Measurements from ENCODE around the gene TBC1D30. TPM values are rescaled to one million over a fixed set of nuclear protein-coding genes. Genes with fewer than 3 reads are reported as not detected.
A peak's percentile ranks its signal among the peaks of the same experiment; 100 is the strongest.
"Not testable (repeated sequence)": the region's sequence is repeated elsewhere in the genome, so short reads cannot be mapped to it uniquely, and the experiment has no call there.

Gene TBC1D30
- total RNA-seq, 1 experiment from 2014 or later = 8.9 TPM

- Histone ChIP-seq H3K27ac (ENCODE audit: low read length) (no peak overlapping the region), H3K4me3 (ENCODE audit: low read depth in 2 of 2, low read length in 2 of 2) (no peak overlapping the region), H3K4me1 (ENCODE audit: control insufficient read depth, insufficient read depth, low read length) (peaks cover 12% of the 10 kb centered on the region; the same call in 1 of the 2 replicates), H3K36me3 (ENCODE audit: control insufficient read depth, insufficient read depth, low read length) (no peaks in the 10 kb centered on the region), H3K9me3 (ENCODE audit: control insufficient read depth, insufficient read depth, low read depth, low read length) (no peaks in the 10 kb centered on the region), H3K27me3 (ENCODE audit: control insufficient read depth, insufficient read depth, low read length) (no peaks in the 10 kb centered on the region)
- in situ Hi-C loops (cut with HindIII; ENCODE audit: low pct_unique_long_range_greater_than_20kb, low sequenced_read_pairs) (no loop called here), intact Hi-C loops (cut with micrococcal nuclease; ENCODE audit: unreplicated experiment) (no loop called here)
- TF ChIP-seq TCF7L2 (IDR thresholded peaks at IDR 0.05; ENCODE audit: low read depth, low read length) (no peak), POLR2AphosphoS5 (IDR thresholded peaks at IDR 0.05; ENCODE audit: low read depth, low read length) (no peak), SIN3A (IDR thresholded peaks at IDR 0.05; ENCODE audit: borderline replicate concordance, insufficient read depth, low read depth, low read length) (no peak)
- TF ChIP-seq, protein P1, sequence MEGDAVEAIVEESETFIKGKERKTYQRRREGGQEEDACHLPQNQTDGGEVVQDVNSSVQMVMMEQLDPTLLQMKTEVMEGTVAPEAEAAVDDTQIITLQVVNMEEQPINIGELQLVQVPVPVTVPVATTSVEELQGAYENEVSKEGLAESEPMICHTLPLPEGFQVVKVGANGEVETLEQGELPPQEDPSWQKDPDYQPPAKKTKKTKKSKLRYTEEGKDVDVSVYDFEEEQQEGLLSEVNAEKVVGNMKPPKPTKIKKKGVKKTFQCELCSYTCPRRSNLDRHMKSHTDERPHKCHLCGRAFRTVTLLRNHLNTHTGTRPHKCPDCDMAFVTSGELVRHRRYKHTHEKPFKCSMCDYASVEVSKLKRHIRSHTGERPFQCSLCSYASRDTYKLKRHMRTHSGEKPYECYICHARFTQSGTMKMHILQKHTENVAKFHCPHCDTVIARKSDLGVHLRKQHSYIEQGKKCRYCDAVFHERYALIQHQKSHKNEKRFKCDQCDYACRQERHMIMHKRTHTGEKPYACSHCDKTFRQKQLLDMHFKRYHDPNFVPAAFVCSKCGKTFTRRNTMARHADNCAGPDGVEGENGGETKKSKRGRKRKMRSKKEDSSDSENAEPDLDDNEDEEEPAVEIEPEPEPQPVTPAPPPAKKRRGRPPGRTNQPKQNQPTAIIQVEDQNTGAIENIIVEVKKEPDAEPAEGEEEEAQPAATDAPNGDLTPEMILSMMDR (IDR thresholded peaks at IDR 0.05) = 0 out of 2 replicates have a peak, but pooled peaks have one; percentile 0
- TF ChIP-seq, protein P2, sequence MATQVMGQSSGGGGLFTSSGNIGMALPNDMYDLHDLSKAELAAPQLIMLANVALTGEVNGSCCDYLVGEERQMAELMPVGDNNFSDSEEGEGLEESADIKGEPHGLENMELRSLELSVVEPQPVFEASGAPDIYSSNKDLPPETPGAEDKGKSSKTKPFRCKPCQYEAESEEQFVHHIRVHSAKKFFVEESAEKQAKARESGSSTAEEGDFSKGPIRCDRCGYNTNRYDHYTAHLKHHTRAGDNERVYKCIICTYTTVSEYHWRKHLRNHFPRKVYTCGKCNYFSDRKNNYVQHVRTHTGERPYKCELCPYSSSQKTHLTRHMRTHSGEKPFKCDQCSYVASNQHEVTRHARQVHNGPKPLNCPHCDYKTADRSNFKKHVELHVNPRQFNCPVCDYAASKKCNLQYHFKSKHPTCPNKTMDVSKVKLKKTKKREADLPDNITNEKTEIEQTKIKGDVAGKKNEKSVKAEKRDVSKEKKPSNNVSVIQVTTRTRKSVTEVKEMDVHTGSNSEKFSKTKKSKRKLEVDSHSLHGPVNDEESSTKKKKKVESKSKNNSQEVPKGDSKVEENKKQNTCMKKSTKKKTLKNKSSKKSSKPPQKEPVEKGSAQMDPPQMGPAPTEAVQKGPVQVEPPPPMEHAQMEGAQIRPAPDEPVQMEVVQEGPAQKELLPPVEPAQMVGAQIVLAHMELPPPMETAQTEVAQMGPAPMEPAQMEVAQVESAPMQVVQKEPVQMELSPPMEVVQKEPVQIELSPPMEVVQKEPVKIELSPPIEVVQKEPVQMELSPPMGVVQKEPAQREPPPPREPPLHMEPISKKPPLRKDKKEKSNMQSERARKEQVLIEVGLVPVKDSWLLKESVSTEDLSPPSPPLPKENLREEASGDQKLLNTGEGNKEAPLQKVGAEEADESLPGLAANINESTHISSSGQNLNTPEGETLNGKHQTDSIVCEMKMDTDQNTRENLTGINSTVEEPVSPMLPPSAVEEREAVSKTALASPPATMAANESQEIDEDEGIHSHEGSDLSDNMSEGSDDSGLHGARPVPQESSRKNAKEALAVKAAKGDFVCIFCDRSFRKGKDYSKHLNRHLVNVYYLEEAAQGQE (IDR thresholded peaks at IDR 0.05; ENCODE audit: insufficient read depth in 1 of 2, low read depth in 2 of 2, low read length in 1 of 2) = no peak
- DNase-seq (ENCODE audit: low read depth, low spot score) = no peak
- ATAC-seq = 0 out of 2 replicates have a peak, but pooled peaks have one; percentile 72
- ChIA-PET CTCF (interaction anchor here (0.6 to 1.4 kb wide), 6 partner anchors 9 to 1488 kb away, joined by 3 to 4 read pairs (median 3); no protein-coding TSS in a partner anchor), POLR2A (no interaction called here)
- BruUV-seq (replicated peaks) = no TSS peak
These were observed 23.1 kb upstream of the TBC1D30 start for GRCh38 chr12:64801381-64801780.

DNA sequence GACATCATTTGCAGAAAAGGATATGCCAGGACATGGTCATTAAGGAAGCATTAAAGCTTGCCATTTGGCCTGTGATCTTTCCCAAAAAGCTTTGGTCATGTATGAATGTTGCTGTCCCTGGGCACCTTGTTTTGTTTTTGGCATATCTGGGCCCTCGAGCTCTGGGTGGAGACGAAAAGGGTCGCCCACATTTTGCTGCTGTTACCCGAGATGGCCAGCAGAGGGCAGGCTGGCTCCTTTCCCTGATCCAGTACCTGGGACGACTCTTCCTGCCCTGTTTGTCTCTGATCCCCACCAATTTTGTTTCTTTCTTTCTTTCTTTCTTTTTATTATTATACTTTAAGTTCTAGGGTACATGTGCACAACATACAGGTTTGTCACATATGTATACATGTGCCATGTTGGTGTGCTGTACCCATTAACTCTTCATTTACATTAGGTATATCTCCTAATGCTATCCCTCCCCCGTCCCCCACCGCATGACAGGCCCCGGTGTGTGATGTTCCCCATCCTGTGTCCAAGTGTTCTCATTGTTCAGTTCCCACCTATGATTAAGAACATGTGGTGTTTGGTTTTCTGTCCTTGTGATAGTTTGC, 22.2 kb upstream of the TBC1D30 start:
- TF ChIP-seq, protein P1 (IDR thresholded peaks at IDR 0.05) = peak; percentile 96
- BruUV-seq (replicated peaks); POLR2A ChIA-PET; in situ Hi-C loops (cut with HindIII; ENCODE audit: low pct_unique_long_range_greater_than_20kb, low sequenced_read_pairs); H3K27ac ChIP-seq (ENCODE audit: low read length); H3K9me3 ChIP-seq (ENCODE audit: control insufficient read depth, insufficient read depth, low read depth, low read length); H3K36me3 ChIP-seq (ENCODE audit: control insufficient read depth, insufficient read depth, low read length); H3K27me3 ChIP-seq (ENCODE audit: control insufficient read depth, insufficient read depth, low read length); H3K4me1 ChIP-seq (ENCODE audit: control insufficient read depth, insufficient read depth, low read length); DNase-seq (ENCODE audit: low read depth, low spot score): not testable (repeated sequence)
- intact Hi-C loops (cut with micrococcal nuclease; ENCODE audit: unreplicated experiment) = loop anchor here (1.0 kb wide), 1 partner anchor 321 kb away; no protein-coding TSS in a partner anchor
- ATAC-seq = peak; percentile 88
- H3K4me3 ChIP-seq (ENCODE audit: low read depth in 2 of 2, low read length in 2 of 2) = peak overlapping the region in 1 of 2 experiments; percentile 20; a peak in 1 of 4 replicates
- CTCF ChIA-PET = interaction anchor here (0.6 to 1.4 kb wide), 7 partner anchors 9 to 498 kb away, joined by 3 to 5 read pairs (median 3); no protein-coding TSS in a partner anchor

Measured in Panc1 (cell line).